Measurements from ENCODE around the gene CHD1.

DNA sequence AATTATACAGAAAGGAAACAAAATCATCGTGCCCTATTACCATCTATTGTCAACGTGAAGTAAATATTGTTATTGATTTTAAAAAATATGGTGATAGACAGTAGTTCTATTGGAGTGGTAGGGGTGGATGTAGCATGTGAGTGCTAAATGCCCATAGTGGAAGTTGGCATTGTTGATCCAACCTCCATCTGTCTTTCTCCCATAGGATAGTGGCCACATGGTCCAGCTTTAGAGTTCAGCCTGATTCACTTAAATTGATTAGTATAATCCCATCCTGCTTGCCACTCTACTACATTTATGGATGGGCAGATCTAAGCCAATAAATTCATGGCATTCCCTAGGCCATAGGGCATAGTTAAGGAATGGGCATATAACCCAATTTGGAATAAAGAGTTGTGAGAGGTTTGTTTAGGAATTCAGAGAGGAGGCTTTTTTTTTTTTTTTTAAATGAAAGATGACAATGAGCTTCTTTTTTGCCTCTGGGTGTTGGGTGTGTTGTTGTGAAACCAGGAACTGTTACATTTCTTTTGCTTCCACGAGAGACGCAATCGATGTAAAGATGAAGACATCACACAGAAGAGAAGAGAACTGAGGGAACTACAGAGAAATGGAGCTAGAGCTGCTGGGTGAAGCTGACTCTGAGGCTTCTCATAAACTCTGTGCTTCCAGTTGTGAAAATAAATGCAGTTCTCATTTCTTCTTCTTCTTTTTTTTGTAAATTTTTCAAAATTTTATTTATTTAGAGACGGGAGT lies 12.5 kb upstream of the CHD1 start:
- TF ChIP-seq, protein P1, sequence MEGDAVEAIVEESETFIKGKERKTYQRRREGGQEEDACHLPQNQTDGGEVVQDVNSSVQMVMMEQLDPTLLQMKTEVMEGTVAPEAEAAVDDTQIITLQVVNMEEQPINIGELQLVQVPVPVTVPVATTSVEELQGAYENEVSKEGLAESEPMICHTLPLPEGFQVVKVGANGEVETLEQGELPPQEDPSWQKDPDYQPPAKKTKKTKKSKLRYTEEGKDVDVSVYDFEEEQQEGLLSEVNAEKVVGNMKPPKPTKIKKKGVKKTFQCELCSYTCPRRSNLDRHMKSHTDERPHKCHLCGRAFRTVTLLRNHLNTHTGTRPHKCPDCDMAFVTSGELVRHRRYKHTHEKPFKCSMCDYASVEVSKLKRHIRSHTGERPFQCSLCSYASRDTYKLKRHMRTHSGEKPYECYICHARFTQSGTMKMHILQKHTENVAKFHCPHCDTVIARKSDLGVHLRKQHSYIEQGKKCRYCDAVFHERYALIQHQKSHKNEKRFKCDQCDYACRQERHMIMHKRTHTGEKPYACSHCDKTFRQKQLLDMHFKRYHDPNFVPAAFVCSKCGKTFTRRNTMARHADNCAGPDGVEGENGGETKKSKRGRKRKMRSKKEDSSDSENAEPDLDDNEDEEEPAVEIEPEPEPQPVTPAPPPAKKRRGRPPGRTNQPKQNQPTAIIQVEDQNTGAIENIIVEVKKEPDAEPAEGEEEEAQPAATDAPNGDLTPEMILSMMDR (IDR thresholded peaks at IDR 0.05), result no peak
- no peak for TF ChIP-seq POLR2A (IDR thresholded peaks at IDR 0.05)
